ENCODE results near the gene CFAP53. TPM values are rescaled to one million over a fixed set of nuclear protein-coding genes. Genes with fewer than 3 reads are reported as not detected.

The CFAP53 gene
- total and polyA plus RNA-seq, 2 donors (not counting 3 experiments of a cell fraction or from before 2014, with no cell fraction given) = 0.12 to 0.18 TPM

DNA sequence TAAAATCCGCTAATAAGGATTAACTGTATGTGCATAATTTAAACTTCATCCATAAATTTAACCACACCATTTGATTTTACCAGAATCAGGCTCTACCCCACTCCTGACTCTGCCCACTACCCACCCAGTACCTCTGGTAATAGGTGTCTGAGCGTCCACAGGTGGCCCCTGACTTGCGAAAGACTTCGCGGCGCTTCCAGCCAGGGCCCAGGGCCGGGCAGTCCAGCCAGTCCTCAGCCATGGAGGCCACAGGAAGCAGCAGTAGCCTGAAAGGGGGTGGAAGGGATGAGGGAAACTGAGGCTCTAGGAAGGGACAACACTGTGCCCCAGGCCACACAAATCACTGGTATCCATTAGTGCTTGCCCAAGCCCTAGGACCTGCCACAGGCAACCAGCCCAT, 13.5 kb upstream of the CFAP53 start:
- Histone ChIP-seq H3K79me2 (ENCODE audit: control insufficient read depth, insufficient read depth, low read length) (peaks cover 27% of the 10 kb centered on the region), H3K27me3 (ENCODE audit: control insufficient read depth in 2 of 2, insufficient read depth in 2 of 2, low read length in 2 of 2) (no peaks in the 10 kb centered on the region), H3K9me1 (replicated peaks; ENCODE audit: control insufficient read depth, extremely low read depth, insufficient read depth, low read length) (no peaks in the 10 kb centered on the region), H3K4me1 (ENCODE audit: control insufficient read depth, extremely low read depth, insufficient read depth, low read length) (peaks cover 23% of the 10 kb centered on the region), H4K20me1 (replicated peaks; ENCODE audit: control insufficient read depth, extremely low read depth, insufficient read depth, low read length) (no peaks in the 10 kb centered on the region), H3K9me3 (replicated peaks; ENCODE audit: control insufficient read depth, insufficient read depth, low read length) (no peaks in the 10 kb centered on the region), H2AFZ (ENCODE audit: low read depth, low read length) (no peak overlapping the region), H3K36me3 (ENCODE audit: control insufficient read depth in 2 of 2, extremely low read depth in 1 of 2, insufficient read depth in 2 of 2, low read length in 2 of 2) (peaks cover 20 to 44% of the 10 kb centered on the region in 2 experiments), H3K4me3 (replicated peaks in 1 of 3; ENCODE audit: insufficient read depth in 1 of 3, low read depth in 1 of 3, low read length in 3 of 3) (no peak overlapping the region), H3K4me2 (ENCODE audit: insufficient read depth, low read length) (peak overlapping the region; percentile 55), H3K27ac (ENCODE audit: insufficient read depth, low read depth, low read length) (no peak overlapping the region), H3K9ac (replicated peaks; ENCODE audit: extremely low read depth, insufficient read depth, low read length) (no peak overlapping the region)
- TF ChIP-seq FOS (IDR thresholded peaks at IDR 0.05; ENCODE audit: borderline replicate concordance, insufficient read depth, low read length) = no peak
- TF ChIP-seq CTCF (IDR thresholded peaks at IDR 0.05; ENCODE audit: extremely low read depth in 1 of 2, insufficient read depth in 1 of 2, low read depth in 1 of 2, low read length in 2 of 2) = no peak
- no peak for TF ChIP-seq POLR2A (IDR thresholded peaks at IDR 0.05; ENCODE audit: low read depth, low read length)
- TF ChIP-seq EZH2 (IDR thresholded peaks at IDR 0.05; ENCODE audit: borderline replicate concordance, low read depth, low read length, severe bottlenecking) = no peak
- TF ChIP-seq JUN (IDR thresholded peaks at IDR 0.05; ENCODE audit: borderline replicate concordance, insufficient read depth, insufficient read length, low read depth) = no peak
- TF ChIP-seq, protein P1, sequence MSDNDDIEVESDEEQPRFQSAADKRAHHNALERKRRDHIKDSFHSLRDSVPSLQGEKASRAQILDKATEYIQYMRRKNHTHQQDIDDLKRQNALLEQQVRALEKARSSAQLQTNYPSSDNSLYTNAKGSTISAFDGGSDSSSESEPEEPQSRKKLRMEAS (IDR thresholded peaks at IDR 0.05; ENCODE audit: insufficient read depth, insufficient read length) = no peak
- TF ChIP-seq MYC (IDR thresholded peaks at IDR 0.05; ENCODE audit: low read depth, low read length) = no peak
- TF ChIP-seq POLR2AphosphoS5 (IDR thresholded peaks at IDR 0.05; ENCODE audit: insufficient read depth, low read depth, low read length) = no peak
- no peak for TF ChIP-seq GATA2 (IDR thresholded peaks at IDR 0.05; ENCODE audit: insufficient read depth, insufficient read length, low read depth, low read length)
- CTCF ChIA-PET = interaction anchor here (0.9 to 2.9 kb wide), 2 partner anchors 12 to 78 kb away, joined by 4 to 19 read pairs; no protein-coding TSS in a partner anchor
- FAIRE-seq = no peak
- DNase-seq (ENCODE audit: low read depth, low spot score) = no peak
- dilution Hi-C loops (cut with MboI; ENCODE audit: extremely low pct_ligation_motif_present, low sequenced_read_pairs) = no loop called here
- no TSS peak for BruUV-seq (replicated peaks)
- intact Hi-C loops (cut with micrococcal nuclease) = loop anchor here (5.0 kb wide), 2 partner anchors 787 to 918 kb away; partner anchors contain the start of genes MEX3C and RPL17
- POLR2A ChIA-PET = no interaction called here
